NOMO-1 treated with dmso at 0.1 percent for 144 hours (cell line): ENCODE results near the gene GPR150.
A peak's percentile ranks its signal among the peaks of the same experiment; 100 is the strongest.
"Not testable (repeated sequence)": the region's sequence is repeated elsewhere in the genome, so short reads cannot be mapped to it uniquely, and the experiment has no call there.

Source experiments
- DNase-seq: peaks from one replicate; lab custom pipeline; 2025; ENCODE audit not compliant: unreplicated experiment; lab: John Stamatoyannopoulos, UW

The GPR150 gene

DNA sequence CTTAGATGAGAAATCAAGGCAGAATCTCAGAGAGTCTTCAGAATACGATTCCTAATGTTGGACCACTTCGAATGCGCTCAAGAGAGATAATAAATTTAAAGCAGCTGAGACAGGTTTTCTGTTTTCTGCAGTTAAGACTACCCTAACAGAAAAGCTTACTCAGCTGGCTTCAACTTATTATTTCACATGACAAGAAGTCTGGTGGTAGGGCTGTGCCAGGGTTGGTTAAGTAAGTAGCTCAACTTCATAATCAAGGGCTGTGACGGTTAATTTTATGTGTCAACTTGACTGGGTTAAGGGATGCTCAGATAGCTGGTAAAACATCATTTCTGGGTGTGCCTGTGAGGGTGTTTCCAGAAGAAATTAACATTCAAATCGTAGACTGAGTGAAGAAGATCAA, 3.8 kb downstream of the GPR150 start:
- no peak for DNase-seq

DNA sequence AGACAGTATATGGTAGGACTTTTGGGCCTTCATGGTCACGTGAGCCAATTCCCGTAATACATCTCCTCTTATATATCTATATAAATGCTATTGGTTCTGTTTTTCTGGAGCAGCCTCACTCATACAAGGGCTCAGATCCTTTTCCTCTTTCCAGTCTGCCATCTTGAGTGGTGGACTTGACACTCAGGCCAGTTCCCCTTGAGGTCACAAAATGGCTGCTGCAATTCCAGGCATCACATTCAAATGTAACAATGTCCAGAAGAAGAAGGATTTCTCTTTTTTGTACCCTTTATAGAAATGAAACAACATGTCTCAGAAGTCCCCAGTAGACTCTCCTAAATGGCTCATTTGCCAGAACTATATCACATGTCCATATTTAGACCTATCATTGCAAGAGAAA, 4.5 kb downstream of the GPR150 start:
- DNase-seq, result no peak

DNA sequence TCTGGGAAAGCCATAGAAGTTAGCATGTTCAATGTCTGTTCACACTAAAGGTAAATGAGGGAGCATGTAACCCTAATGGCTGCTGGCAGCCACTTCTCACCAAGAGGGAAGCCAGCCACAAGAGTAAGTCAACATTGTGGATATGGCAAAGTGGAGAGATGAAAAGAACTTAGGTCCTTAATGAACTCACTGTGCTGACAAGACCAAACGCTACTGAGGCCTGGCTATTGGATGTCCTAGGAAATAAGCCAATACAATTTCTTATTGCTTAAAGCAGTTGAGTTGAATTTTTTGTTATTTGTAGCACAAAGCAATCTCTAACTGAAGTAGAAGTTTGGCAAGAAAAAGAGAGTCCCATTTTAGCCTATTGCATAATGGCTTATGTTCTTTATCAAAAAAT, 6.8 kb downstream of the GPR150 start:
- no peak for DNase-seq

GRCh38 chr5:95627971-95628810, 8.3 kb downstream of the GPR150 start:
- DNase-seq, result no peak

DNA sequence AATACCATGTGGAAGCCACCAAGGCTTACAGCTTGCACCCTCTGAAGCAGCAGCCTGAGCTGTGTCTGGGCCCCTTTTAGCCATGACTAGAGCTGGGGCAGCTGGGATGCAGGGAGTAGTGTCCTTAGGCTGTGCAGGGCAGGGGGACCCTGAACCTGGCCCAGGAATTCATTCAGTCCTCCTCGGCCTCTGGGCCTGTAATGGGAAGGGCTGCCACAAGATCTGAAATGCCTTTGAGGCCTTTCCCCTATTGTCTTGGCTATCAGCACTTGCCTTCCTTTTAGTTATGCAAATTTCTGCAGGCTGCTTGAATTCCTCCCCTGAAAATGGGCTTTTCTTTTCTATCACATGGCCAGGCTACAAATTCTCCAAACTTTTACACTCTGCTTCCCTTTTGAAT, 9.0 kb downstream of the GPR150 start:
- no peak for DNase-seq

DNA sequence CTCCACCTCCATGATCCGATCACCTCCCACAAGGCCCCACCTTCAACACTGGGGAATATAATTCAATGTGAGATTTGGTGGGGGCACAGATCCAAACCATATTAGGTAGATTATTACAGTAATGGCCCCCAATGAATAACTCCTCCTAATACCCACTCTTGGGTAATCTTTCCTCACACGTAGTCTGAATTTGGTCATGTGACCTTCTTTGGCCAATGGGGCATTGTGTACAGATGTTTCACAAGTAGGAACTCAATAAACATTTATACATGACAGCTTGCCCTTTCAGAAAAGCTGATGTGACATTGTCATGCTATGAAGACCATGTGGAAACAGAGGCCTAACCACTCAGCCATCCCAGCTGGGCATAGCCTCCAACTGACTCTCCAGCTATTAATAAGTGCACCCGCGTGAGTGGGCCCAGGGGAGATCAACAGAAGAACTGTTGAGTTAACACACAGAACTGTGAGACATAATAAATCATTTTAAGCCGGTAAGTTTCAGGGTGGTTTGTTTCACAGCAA, 10.6 kb downstream of the GPR150 start:
- DNase-seq, result no peak

DNA sequence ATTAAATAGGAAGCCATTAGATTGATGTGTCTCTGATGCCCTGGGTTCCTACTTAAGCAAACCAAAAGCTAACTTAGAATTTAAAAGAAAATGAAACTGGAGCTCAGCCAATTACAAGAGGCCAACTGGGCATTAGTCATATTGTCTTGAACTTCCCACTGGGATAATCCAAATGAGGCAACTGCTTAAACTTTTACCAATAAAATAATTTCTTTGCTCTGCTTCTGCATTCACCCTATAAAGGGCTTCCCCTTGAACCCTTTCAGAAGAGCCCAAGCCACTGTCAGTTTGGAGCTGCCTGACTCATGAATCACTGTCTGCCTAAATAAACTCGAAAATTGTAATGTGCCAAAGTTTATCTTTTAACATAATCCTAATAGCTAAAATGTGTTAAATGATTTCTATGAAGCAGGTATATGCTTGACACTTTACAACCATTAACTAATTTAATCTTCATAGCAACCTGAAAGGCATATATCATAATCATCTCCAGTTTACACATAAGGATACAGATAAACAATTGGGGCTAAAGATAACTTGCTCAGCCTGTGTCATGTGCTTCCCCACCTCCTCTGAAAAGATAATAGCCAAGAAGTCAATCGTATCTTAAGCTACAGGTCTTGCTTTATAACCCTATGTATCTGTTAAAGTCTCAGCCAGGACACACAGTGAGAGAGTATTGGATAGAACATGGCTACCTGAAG, 11.5 kb downstream of the GPR150 start:
- no peak for DNase-seq

GRCh38 chr5:95631991-95632675, 12.2 kb downstream of the GPR150 start:
- no peak for DNase-seq

GRCh38 chr5:95632942-95633341, 13.1 kb downstream of the GPR150 start:
- not testable (repeated sequence) for DNase-seq

DNA sequence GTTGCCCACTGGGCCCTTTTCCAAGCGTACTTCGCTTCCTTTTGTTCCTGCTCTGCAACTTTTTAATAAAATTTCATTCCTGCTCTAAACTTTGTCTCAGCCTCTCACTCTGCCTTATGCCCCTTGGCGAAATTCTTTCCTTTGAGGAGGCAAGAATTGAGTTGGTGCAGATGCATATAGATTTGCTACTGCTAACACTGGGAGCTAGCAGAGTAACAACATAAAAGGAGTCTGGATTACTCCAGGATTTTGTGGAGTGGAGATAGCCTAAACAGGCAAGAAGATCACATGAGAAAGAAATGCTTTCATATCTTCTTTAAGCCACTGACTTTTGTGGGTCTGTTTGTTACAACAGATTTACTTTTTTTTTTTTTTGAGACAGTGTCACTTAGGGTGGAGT, 13.8 kb downstream of the GPR150 start:
- DNase-seq, result no peak

DNA sequence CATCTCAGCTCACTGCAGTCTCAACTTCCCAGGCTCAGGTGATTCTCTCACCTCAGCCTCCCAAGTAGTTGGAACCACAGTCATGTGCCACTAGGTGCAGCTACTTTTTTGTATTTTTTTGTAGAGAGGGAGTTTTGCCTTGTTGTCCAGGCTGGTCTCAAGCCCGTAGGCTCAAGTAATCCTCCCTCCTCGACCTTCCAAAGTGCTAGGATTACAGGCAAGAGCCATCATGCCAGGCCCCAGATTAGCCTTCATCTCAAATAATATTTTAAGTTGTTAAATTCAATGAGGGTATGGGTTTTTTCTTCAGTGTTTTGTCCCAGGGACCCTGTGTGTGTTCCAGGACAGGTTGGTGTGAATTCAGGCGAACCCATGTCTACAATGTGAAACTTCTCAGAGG, 14.2 kb downstream of the GPR150 start:
- DNase-seq, result no peak

GRCh38 chr5:95638632-95639031, 18.7 kb downstream of the GPR150 start:
- DNase-seq, result no peak

DNA sequence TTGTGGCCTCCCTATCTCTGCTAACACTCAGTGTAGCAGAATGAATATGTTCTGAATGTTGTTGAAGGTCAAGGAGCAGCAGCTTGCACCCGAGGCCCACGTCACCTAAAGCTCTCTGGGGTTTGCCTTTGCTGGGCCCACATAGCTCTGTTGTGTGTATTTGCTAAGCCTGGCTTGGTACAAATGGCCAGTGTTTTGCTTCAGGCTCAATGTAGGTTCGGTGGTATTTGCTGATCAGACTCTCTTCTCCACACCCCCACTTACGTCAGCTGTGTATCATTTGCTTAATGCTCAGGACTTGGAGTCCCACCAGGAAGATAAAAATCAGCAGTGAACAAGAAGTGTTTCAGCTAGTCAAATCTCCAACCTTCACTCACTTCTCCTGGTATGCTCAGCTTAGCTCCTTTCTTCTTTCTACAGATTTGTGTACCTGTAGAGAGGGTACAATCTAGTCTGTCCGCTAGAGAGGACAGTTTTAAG, 21.9 kb downstream of the GPR150 start:
- no peak for DNase-seq

- DNase-seq, result no peak
These were observed 23.3 kb downstream of the GPR150 start for GRCh38 chr5:95643152-95643551.

DNA sequence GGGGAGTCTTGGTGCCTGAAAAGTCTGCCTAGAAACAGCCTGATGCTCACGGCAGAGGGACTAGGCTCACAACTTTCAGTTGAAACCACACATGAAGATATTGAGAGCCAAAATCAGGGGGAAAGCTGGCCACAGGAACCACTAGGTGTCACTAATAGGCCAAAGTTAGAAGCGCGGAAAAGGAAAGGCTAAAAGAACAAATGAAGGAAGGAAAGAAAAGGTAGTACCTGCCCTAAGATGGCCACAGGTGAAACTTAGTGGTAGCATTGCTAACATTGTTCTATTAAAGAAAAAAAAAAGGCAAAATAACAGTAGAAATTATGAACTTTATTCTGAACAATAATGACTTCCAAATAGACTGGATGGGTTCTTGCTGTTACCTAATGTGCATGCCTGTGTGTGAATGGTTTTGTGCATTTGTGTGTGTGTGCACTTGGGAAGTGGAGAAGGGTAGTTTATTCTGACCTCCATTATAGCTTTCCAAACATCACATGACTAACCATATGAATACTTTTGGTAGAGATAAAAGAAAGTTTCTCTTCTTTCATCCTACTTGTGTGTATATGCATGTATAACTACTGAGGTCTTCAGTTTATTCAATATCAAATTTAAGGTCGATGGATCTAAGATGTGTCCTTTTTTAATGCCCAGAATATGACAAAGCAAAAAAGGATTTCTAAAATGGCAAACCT, 24.6 kb downstream of the GPR150 start:
- DNase-seq, result peak; percentile 24

- DNase-seq, result not testable (repeated sequence)
These were observed 26.3 kb downstream of the GPR150 start for GRCh38 chr5:95646226-95646568.

DNA sequence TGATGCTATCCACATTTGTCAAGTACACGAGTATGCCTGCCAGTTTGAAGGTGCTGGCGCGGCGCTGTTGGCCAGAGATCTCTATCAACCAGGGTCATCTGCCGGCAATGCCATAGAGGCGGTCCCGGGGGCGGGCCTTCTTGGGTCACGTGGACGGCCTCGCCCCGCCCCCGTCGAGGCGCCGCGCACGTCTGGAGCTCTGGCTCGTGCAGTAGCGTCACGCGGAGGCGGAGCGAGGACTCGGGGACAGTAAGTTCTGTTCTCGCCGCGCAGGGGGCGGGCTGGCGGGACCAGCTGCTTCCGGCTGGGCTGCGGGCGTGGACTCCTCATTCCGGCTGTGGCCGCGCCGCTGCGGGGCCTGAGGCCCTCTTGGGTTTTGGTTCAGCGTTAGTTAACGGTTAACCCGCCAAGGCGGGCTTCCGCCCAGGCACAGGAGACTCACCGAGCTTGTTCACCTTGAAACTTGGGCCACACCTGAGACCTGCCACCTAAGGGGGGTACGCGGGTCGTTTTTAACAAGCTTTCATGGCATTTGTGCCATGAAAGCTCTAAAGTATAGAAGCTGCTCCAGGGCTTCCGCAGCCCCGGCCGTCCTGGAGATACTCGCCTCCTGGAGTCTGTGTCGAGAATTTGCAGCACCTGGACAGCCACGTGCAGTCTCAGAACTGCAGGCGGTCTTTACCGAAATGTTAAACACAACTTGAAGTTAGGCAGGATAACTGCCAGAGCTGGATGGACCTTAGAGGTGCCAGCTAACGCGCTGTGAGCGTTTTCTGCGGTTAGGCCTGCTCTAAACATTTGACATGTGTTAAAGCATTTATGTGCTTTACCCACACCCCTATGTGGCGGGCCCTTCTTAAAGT, 26.9 kb downstream of the GPR150 start, which contains the start of gene RFESD:
TSS of gene RFESD (plus strand) at position 209 of the 863 bp plus-strand sequence. CDS start 5,495 bp downstream, outside the sequence.
- DNase-seq, result peak; percentile 93

- peak; percentile 7 for DNase-seq
These were observed 28.3 kb downstream of the GPR150 start for GRCh38 chr5:95647886-95648860.

DNA sequence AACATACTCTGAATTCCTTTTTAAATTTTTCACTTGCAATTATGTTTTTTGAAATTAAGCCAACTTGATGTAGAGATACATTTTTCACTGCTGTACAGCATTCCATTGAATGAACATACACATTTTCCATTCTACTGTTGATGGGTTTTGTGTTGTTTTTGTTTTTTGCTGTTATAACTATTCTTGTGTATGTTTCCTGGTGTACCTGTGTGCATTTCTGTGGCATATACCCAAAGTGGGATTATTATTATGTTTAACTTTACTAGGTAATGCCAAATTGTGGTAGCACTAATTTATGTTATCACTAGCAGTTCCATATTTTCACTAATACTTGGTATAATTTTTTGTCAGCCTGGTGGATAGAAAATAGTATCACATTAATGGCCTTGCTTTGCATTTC, 29.4 kb downstream of the GPR150 start:
- no peak for DNase-seq
